PC-3 (cell line): ENCODE results near the gene IKBKE. TPM values are rescaled to one million over a fixed set of nuclear protein-coding genes. Genes with fewer than 3 reads are reported as not detected.

ENCODE experiments used
- ATAC-seq: fragments of 200-7000 bp; cut with Tn5 transposase; 2 replicates; pipeline ENCODE4 v1.9.1; 2020; ENCODE audit warnings: mild to moderate bottlenecking, moderate library complexity
- BruUV-seq: library from RNA; stranded (reverse); fragments of 400-500 nt; replicated peaks from 2 replicates; lab custom pipeline; 2021; lab: Mats Ljungman, UMichigan
- CTCF ChIA-PET: fragments of 300-600 bp; sonication (Branson Sonifier 250); formaldehyde crosslinking; loops from one replicate; lab custom pipeline; 2022; ENCODE audit warnings: antibody characterized with exemption; lab: Charles Lee
- POLR2A ChIA-PET: fragments of 300-600 bp; sonication (Branson Sonifier 250); formaldehyde crosslinking; loops from one replicate; lab custom pipeline; 2022; ENCODE audit warnings: antibody characterized with exemption; ENCODE audit not compliant: unreplicated experiment; lab: Charles Lee
- DNase-seq: peaks from one replicate; pipeline ENCODE4 v3.0.0-alpha.2; 2015
- H2AFZ ChIP-seq: fragments of 300-600 bp; sonication (generic); 2 replicates; pipeline ENCODE4 v1.6.0; 2016; ENCODE audit warnings: antibody characterized with exemption, low read length
- H3F3A ChIP-seq: fragments of 300-600 bp; sonication (generic); one replicate; pipeline ENCODE4 v1.6.0; 2017; ENCODE audit warnings: antibody characterized with exemption, low read length, control low read depth, mild to moderate bottlenecking; ENCODE audit not compliant: unreplicated experiment
- H3K27ac ChIP-seq: fragments of 300-600 bp; sonication (generic); 2 replicates; pipeline ENCODE4 v1.5.1; 2016; ENCODE audit warnings: mild to moderate bottlenecking, low read length
- H3K27me3 ChIP-seq: fragments of 300-600 bp; sonication (generic); 2 replicates; pipeline ENCODE4 v1.6.1; 2016; ENCODE audit warnings: low read length, mixed read lengths
- H3K36me3 ChIP-seq: fragments of 300-600 bp; sonication (generic); 2 replicates; pipeline ENCODE4 v1.6.1; 2016; ENCODE audit warnings: low read depth, mixed run types, low read length, mixed read lengths
- H3K4me1 ChIP-seq: fragments of 300-600 bp; sonication (generic); 2 replicates; pipeline ENCODE4 v1.5.1; 2016; ENCODE audit warnings: low read length; ENCODE audit not compliant: insufficient read depth
- H3K4me2 ChIP-seq: fragments of 300-600 bp; sonication (generic); 2 replicates; pipeline ENCODE4 v1.6.0; 2016; ENCODE audit warnings: low read length
- H3K4me3 ChIP-seq: fragments of 300-600 bp; sonication (generic); 2 replicates; pipeline ENCODE4 v1.5.1; 2016; ENCODE audit warnings: mild to moderate bottlenecking, low read length, mixed read lengths
- H3K79me2 ChIP-seq: fragments of 300-600 bp; sonication (generic); 2 replicates; pipeline ENCODE4 v1.6.1; 2017; ENCODE audit warnings: low read length, mixed read lengths
- H3K9ac ChIP-seq: fragments of 300-600 bp; sonication (generic); 2 replicates; pipeline ENCODE4 v1.6.0; 2016; ENCODE audit warnings: mild to moderate bottlenecking, low read length
- H3K9me2 ChIP-seq: fragments of 300-600 bp; sonication (generic); replicated peaks from 2 replicates; pipeline ENCODE4 v1.6.1; 2016; ENCODE audit warnings: mixed run types, low read length, mixed read lengths
- H3K9me3 ChIP-seq: fragments of 300-600 bp; sonication (generic); 2 replicates; pipeline ENCODE4 v1.6.1; 2016; ENCODE audit warnings: low read length, mixed read lengths
- H4K20me1 ChIP-seq: fragments of 300-600 bp; sonication (generic); 2 replicates; pipeline ENCODE4 v1.6.1; 2016; ENCODE audit warnings: low read length, mixed read lengths
- CTCF ChIP-seq: fragments of 300-600 bp; sonication (generic); conservative IDR thresholded peaks from 2 replicates; pipeline ENCODE4 v1.5.1; 2017; ENCODE audit warnings: antibody characterized with exemption, low read depth, mild to moderate bottlenecking, low read length
- EZH2 ChIP-seq: fragments of 300-600 bp; sonication (generic); IDR thresholded peaks from one replicate; pipeline ENCODE4 v1.6.1; 2017; ENCODE audit warnings: antibody characterized with exemption, mild to moderate bottlenecking, low read length; ENCODE audit not compliant: unreplicated experiment
- EZH2phosphoT487 ChIP-seq: fragments of 300-600 bp; sonication (generic); IDR thresholded peaks from 2 replicates; pipeline ENCODE4 v1.6.1; 2018; ENCODE audit warnings: mild to moderate bottlenecking, antibody characterized with exemption, low read length, borderline replicate concordance
- intact Hi-C: fragments of 100-400 bp; cut with micrococcal nuclease; formaldehyde crosslinking; loops from 2 replicates; pipeline ENCODE4 v1.9.0; 2023
- total RNA-seq: library from RNA; depleted of rRNA; stranded (reverse); fragments of >200 nt; gene quantifications from 2 replicates; pipeline ENCODE4 v1.2.3, GENCODE V29; 2014

IKBKE gene
- total RNA-seq, 1 experiment from 2014 or later = 28.3 TPM

GRCh38 chr1:206461602-206462455, 8.4 kb upstream of the IKBKE start:
- Histone ChIP-seq H2AFZ (no peak overlapping the region), H3K9me3 (no peaks in the 10 kb centered on the region), H4K20me1 (no peaks in the 10 kb centered on the region), H3K79me2 (no peaks in the 10 kb centered on the region), H3K27ac (no peak overlapping the region), H3F3A (no peaks in the 10 kb centered on the region), H3K4me2 (no peak overlapping the region), H3K27me3 (no peaks in the 10 kb centered on the region), H3K4me1 (peaks cover 18% of the 10 kb centered on the region), H3K9ac (no peak overlapping the region), H3K36me3 (peaks cover 4% of the 10 kb centered on the region; the same call in 1 of the 2 replicates), H3K4me3 (no peak overlapping the region), H3K9me2 (no peaks in the 10 kb centered on the region)
- POLR2A ChIA-PET = no interaction called here
- no TSS peak for BruUV-seq
- intact Hi-C loops = loop anchor here (1.0 kb wide), 2 partner anchors 9 to 17 kb away; no protein-coding TSS in a partner anchor
- TF ChIP-seq EZH2phosphoT487 (no peak), EZH2 (no peak), CTCF (peak; percentile 99)
- CTCF ChIA-PET = interaction anchor here (0.6 kb wide), 1 partner anchor 18 kb away, joined by 4 read pairs; no protein-coding TSS in a partner anchor
- DNase-seq = peak; percentile 97
- ATAC-seq = peak; percentile 83

- DNase-seq = no peak
- TF ChIP-seq EZH2 (no peak), EZH2phosphoT487 (no peak), CTCF (no peak)
- no TSS peak for BruUV-seq
- Histone ChIP-seq H4K20me1 (no peaks in the 10 kb centered on the region), H3K9ac (no peak overlapping the region), H3K9me3 (no peaks in the 10 kb centered on the region), H3K4me1 (peaks cover 7% of the 10 kb centered on the region; the same call in 1 of the 2 replicates), H2AFZ (no peak overlapping the region), H3F3A (no peaks in the 10 kb centered on the region), H3K79me2 (no peaks in the 10 kb centered on the region), H3K36me3 (peaks cover 4% of the 10 kb centered on the region; the same call in 1 of the 2 replicates), H3K27me3 (no peaks in the 10 kb centered on the region), H3K4me2 (no peak overlapping the region), H3K9me2 (no peaks in the 10 kb centered on the region), H3K27ac (no peak overlapping the region), H3K4me3 (no peak overlapping the region)
- ChIA-PET POLR2A (interaction anchor here (0.7 kb wide), 2 partner anchors 55 to 119 kb away, joined by 3 read pairs; no protein-coding TSS in a partner anchor), CTCF (interaction anchor here (0.5 kb wide), 1 partner anchor 82 kb away, joined by 3 read pairs; no protein-coding TSS in a partner anchor)
- intact Hi-C loops = no loop called here
- no peak for ATAC-seq
These were observed 7.1 kb upstream of the IKBKE start for GRCh38 chr1:206463137-206463536.
